Thyroid gland (tissue), 4 donors: ENCODE data around the gene NR3C2. TPM values are rescaled to one million over a fixed set of nuclear protein-coding genes. Genes with fewer than 3 reads are reported as not detected.

Source experiments
- DNase-seq, 2 donors: peaks; one replicate each; pipeline ENCODE4 v3.0.0-alpha.2; 2019
- H3K27ac ChIP-seq, 3 donors: fragments of 200-600 bp; sonication (generic); 1 replicate in 2 of 3; 2 replicates in 1 of 3; pipeline ENCODE4 v1.5.1; 2016 to 2019; ENCODE audit warnings: mild to moderate bottlenecking in 1 of 3, moderate library complexity in 1 of 3
- H3K27me3 ChIP-seq: fragments of 200-600 bp; sonication (generic); one replicate; pipeline ENCODE4 v1.5.1; 2019
- H3K36me3 ChIP-seq, 2 donors: fragments of 200-600 bp; sonication (generic); one replicate each; pipeline ENCODE4 v1.5.1; 2016 to 2019
- H3K4me1 ChIP-seq, 2 donors: fragments of 200-600 bp; sonication (generic); one replicate each; pipeline ENCODE4 v1.5.1; 2017 to 2019
- H3K4me3 ChIP-seq, 3 donors: fragments of 200-600 bp; sonication (generic); replicated peaks in 1 of 3; 1 replicate in 2 of 3; 2 replicates in 1 of 3; pipeline ENCODE4 v1.5.1; 2016; ENCODE audit warnings: mild to moderate bottlenecking in 1 of 3
- H3K9me3 ChIP-seq: fragments of 200-600 bp; sonication (generic); one replicate; pipeline ENCODE4 v1.5.1; 2017
- POLR2A ChIP-seq, 2 donors: fragments of 450-650 bp; IDR thresholded peaks; one replicate each; pipeline ENCODE4 v1.6.1; 2017; ENCODE audit warnings: antibody characterized with exemption in 2 of 2, mild to moderate bottlenecking in 2 of 2, moderate library complexity in 1 of 2
- WGBS, 2 donors: methylation state at CpG; one replicate each; pipeline ENCODE4 v1.1.5; 2017; 5-methylcytosine and 5-hydroxymethylcytosine counted together
- intact Hi-C: fragments of 100-400 bp; cut with DNase I; formaldehyde crosslinking; loops from one replicate; pipeline ENCODE4 v1.15.1; 2023
- total RNA-seq, 4 donors: library from RNA; depleted of rRNA; stranded (reverse); fragments of >200 nt; gene quantifications; one replicate each; pipeline ENCODE4 v1.2.3, GENCODE V29; 2016
- TF ChIP-seq, protein P1 (sequence below), 6 experiments: fragments of 200-600 bp in 3 of 6; fragments of 450-650 bp in 3 of 6; sonication (generic) in 3 of 6; IDR thresholded peaks; one replicate each; pipeline ENCODE4 v1.5.1; 2016 to 2019; ENCODE audit warnings: antibody characterized with exemption in 6 of 6, mild to moderate bottlenecking in 2 of 6, inconsistent platforms in 1 of 6, moderate library complexity in 1 of 6

NR3C2 gene
- total RNA-seq, 4 donors from 2014 or later, result 51.6 to 161 (median 72.3) TPM

DNA sequence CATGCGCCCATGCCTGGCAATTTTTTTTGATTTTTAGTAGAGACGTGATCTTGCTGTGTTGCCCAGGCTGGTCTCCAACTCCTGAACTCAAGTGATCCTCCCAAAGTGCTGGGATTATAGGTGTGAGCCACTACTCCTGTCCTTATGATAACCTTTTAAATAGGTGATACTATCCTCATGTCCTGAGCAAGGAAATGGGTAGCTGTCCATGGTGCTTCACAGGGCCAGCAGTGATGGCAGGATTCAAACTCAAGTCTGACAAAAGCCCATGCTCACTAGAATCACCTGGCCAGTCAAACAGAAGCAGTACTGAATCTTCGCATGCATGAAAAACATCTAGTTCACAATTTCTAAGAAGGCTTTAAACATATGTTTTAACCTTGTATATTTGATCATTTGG is 235.1 kb downstream of the NR3C2 start:
- Histone ChIP-seq H3K27ac (no peak overlapping the region), H3K4me3 (no peak overlapping the region), H3K27me3 (no peaks in the 10 kb centered on the region), H3K4me1 (peaks cover 6 to 15% of the 10 kb centered on the region in 2 donors), H3K9me3 (no peaks in the 10 kb centered on the region), H3K36me3 (no peaks in the 10 kb centered on the region)
- WGBS, 2 donors, result 83 to 98% methylated on average over 3 of the region's 3 CpGs
- intact Hi-C loops, result no loop called here
- TF ChIP-seq, protein P1, sequence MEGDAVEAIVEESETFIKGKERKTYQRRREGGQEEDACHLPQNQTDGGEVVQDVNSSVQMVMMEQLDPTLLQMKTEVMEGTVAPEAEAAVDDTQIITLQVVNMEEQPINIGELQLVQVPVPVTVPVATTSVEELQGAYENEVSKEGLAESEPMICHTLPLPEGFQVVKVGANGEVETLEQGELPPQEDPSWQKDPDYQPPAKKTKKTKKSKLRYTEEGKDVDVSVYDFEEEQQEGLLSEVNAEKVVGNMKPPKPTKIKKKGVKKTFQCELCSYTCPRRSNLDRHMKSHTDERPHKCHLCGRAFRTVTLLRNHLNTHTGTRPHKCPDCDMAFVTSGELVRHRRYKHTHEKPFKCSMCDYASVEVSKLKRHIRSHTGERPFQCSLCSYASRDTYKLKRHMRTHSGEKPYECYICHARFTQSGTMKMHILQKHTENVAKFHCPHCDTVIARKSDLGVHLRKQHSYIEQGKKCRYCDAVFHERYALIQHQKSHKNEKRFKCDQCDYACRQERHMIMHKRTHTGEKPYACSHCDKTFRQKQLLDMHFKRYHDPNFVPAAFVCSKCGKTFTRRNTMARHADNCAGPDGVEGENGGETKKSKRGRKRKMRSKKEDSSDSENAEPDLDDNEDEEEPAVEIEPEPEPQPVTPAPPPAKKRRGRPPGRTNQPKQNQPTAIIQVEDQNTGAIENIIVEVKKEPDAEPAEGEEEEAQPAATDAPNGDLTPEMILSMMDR (IDR thresholded peaks at IDR 0.05), result no peak
- no peak for TF ChIP-seq POLR2A (IDR thresholded peaks at IDR 0.05)
- no peak for DNase-seq

DNA sequence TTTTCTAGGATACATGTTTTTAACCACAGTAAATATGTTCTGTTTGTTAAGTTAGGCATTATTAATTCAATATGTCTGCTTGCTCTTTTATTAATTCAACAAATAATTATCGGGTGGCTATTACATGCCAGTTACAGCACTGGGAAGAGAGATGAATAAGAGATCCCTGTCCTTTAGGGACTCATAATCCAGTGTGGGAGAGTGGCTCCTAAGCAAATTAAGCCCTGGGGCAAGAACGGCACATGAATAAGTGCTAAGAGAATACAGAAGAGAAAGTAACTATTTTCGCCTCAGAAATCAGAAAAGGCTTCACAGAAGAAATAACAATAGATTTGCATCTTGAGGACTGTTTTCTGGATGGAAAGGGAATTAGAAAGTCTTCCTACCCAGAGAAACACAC is 236.7 kb downstream of the NR3C2 start:
- Histone ChIP-seq H3K27me3 (no peaks in the 10 kb centered on the region), H3K4me1 (peaks cover 6% of the 10 kb centered on the region in 2 donors), H3K27ac (no peak overlapping the region), H3K4me3 (no peak overlapping the region), H3K36me3 (no peaks in the 10 kb centered on the region), H3K9me3 (no peaks in the 10 kb centered on the region)
- TF ChIP-seq, protein P1 (IDR thresholded peaks at IDR 0.05), result no peak
- no peak for TF ChIP-seq POLR2A (IDR thresholded peaks at IDR 0.05)
- no peak for DNase-seq
- intact Hi-C loops, result no loop called here
- 90 to 92% methylated on average over 3 of the region's 3 CpGs for WGBS, 2 donors

DNA sequence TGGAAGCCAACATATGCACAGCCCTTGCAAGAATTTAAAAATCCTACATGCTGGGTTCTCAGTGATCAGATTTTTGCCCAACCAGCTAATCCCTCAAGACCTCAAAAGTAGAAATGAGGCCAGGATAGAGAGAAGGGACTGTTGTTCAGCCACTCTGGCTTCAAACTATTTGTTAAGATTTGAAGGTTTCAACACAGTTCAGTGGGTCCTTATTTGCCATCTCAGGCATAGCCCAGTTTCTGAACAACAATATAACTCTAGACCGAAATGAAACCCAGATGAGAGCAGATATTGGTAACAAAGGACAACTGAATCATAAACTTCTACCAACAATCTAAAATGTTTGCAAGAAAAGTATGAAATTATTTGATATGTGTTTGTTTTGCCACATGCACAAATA is 237.3 kb downstream of the NR3C2 start:
- TF ChIP-seq, protein P1 (IDR thresholded peaks at IDR 0.05), result no peak
- TF ChIP-seq POLR2A (IDR thresholded peaks at IDR 0.05), result no peak
- no peaks in the 10 kb centered on the region for H3K27me3 ChIP-seq
- no peaks in the 10 kb centered on the region for H3K36me3 ChIP-seq
- no peak overlapping the region for H3K4me3 ChIP-seq
- WGBS, 2 donors, result 44 to 71% methylated on average over 1 of the region's 1 CpG
- peaks cover 6% of the 10 kb centered on the region in 2 donors for H3K4me1 ChIP-seq
- intact Hi-C loops, result no loop called here
- H3K9me3 ChIP-seq, result no peaks in the 10 kb centered on the region
- H3K27ac ChIP-seq, result no peak overlapping the region
- no peak for DNase-seq

DNA sequence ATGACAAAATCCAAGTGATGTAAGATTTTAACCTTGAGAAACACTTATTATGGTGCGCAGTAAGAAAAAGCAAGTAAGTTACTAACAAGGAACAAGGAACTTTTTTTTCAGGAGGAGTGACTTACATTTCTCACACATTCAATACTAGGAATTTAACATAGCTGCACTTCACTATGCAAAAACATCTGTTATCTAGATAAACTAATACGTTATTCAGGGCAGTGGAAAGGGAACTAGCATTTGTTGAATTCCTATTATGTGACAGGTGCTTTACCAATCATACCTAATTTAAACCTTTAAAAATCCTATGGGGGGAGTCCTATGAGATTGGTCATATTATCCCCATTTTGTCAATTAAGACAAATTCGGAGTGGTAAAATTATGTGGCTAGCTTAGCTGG is 238.0 kb downstream of the NR3C2 start:
- no peak for TF ChIP-seq POLR2A (IDR thresholded peaks at IDR 0.05)
- TF ChIP-seq, protein P1 (IDR thresholded peaks at IDR 0.05), result no peak
- no peaks in the 10 kb centered on the region for H3K27me3 ChIP-seq
- peaks cover 6% of the 10 kb centered on the region in 2 donors for H3K4me1 ChIP-seq
- WGBS, 2 donors, result 88 to 94% methylated on average over 3 of the region's 3 CpGs
- no peak for DNase-seq
- no peak overlapping the region for H3K4me3 ChIP-seq
- intact Hi-C loops, result no loop called here
- no peak overlapping the region for H3K27ac ChIP-seq
- no peaks in the 10 kb centered on the region for H3K9me3 ChIP-seq
- H3K36me3 ChIP-seq, result no peaks in the 10 kb centered on the region

DNA sequence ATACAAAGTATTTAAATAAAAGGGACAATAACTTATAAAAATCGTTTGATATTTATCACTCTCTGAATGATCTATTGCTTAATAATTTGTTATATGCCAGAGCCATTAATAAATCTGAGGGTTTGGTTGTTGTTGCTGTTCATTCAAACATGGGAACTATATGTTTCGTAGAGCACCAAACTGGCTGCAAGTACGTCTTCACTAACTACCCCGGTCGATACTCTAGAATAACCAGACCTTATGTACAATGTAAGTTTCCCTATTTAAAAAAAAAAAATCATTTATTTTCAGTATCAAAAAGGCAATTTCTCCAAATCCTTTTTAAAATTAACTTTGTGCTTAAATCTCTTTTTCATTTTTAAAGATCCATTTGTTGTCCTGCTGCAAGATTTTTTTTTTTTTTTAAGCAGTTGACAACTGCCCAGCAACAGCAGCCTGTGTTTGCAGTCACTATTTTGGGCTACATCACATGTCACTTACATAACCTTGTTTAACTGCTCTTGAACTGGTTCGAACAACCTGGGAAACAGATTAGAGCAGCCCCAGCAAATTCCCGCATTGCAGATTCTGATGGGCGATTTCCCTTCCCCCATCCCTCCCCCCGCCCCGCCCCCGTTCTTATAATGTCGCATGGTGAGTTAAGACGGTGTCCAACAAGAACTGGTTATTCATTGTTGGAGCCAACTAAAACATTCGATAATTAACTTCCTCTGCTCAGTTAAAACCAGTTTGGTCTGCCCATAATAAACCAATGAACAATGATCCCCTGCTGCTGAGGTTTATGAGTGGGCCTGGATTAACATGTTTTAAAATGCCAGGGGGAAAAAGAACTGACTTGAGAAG is 238.9 kb downstream of the NR3C2 start:
- no peak overlapping the region for H3K4me3 ChIP-seq
- no peaks in the 10 kb centered on the region for H3K9me3 ChIP-seq
- peaks cover 6% of the 10 kb centered on the region in 2 donors for H3K4me1 ChIP-seq
- H3K36me3 ChIP-seq, result no peaks in the 10 kb centered on the region
- H3K27ac ChIP-seq, result peak overlapping the region in 1 of 3 donors; percentile 26
- 62 to 64% methylated on average over 14 of the region's 14 CpGs for WGBS, 2 donors
- intact Hi-C loops, result no loop called here
- no peak for DNase-seq
- no peaks in the 10 kb centered on the region for H3K27me3 ChIP-seq
- TF ChIP-seq, protein P1 (IDR thresholded peaks at IDR 0.05), result no peak
- no peak for TF ChIP-seq POLR2A (IDR thresholded peaks at IDR 0.05)
